Measurements from ENCODE around the gene SENP8. TPM values are rescaled to one million over a fixed set of nuclear protein-coding genes. Genes with fewer than 3 reads are reported as not detected.

Gene SENP8
- total RNA-seq, 1 donor from 2014 or later, result 6.5 TPM

DNA sequence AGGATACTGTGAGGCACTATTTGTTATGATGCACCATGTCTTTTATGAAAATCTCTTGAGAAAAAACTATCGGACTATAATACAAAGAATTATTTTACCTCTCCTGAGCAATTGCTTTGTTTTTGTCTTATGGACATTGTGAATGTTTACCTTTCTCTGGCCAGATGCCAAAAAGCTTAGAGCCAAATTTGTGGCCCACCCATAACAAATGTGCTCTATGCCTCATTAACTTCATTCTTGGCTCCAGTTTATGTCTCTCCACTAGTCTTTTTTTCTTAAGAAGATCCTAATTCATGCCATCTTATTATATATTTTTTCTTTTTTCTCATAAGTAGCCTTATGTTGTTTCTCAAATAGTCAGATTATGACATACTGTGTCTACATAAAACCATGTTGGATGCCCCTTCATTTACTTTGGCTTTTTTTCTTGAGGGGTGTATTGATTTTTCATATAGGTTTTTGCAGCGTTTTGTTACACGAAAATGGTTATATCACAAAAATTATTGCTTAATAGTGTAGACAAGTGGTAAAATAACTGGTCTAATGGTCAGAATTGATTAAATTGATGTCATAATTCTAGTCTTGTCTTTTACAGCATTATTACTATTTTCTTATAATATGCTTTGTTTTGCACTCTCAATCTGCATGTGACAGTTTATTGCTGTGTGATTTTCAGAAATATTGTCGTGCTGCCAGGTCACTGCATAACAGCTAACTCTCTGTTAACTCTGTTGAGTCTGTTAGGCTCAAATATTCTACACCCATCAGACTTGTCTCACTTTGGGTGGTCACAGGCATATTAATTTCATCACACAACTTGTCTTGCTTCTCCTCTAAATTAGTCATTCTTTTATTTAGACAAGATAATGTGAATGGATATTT is 18.2 kb downstream of the SENP8 start:
- H3K9me3 ChIP-seq (replicated peaks), result no peaks in the 10 kb centered on the region
- no peak overlapping the region for H3K27ac ChIP-seq (replicated peaks)
- TF ChIP-seq, protein P1, sequence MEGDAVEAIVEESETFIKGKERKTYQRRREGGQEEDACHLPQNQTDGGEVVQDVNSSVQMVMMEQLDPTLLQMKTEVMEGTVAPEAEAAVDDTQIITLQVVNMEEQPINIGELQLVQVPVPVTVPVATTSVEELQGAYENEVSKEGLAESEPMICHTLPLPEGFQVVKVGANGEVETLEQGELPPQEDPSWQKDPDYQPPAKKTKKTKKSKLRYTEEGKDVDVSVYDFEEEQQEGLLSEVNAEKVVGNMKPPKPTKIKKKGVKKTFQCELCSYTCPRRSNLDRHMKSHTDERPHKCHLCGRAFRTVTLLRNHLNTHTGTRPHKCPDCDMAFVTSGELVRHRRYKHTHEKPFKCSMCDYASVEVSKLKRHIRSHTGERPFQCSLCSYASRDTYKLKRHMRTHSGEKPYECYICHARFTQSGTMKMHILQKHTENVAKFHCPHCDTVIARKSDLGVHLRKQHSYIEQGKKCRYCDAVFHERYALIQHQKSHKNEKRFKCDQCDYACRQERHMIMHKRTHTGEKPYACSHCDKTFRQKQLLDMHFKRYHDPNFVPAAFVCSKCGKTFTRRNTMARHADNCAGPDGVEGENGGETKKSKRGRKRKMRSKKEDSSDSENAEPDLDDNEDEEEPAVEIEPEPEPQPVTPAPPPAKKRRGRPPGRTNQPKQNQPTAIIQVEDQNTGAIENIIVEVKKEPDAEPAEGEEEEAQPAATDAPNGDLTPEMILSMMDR (IDR thresholded peaks at IDR 0.05; ENCODE audit: borderline replicate concordance), result no peak
- intact Hi-C loops (cut with micrococcal nuclease), result no loop called here
- H3K36me3 ChIP-seq, result no peaks in the 10 kb centered on the region
- no peak for DNase-seq
- H3K4me3 ChIP-seq, result no peak overlapping the region
- H3K27me3 ChIP-seq (ENCODE audit: low read depth), result no peaks in the 10 kb centered on the region
- H3K4me1 ChIP-seq, result peaks cover 31% of the 10 kb centered on the region

DNA sequence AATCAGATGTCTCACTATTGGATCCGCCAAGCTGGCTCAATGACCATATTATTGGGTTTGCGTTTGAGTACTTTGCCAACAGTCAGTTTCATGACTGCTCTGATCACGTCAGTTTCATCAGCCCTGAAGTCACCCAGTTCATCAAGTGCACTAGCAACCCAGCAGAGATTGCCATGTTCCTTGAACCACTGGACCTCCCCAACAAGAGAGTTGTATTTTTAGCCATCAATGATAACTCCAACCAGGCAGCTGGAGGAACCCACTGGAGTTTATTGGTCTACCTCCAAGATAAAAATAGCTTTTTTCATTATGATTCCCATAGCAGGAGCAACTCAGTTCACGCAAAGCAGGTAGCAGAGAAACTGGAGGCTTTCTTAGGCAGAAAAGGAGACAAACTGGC is 21.5 kb downstream of the SENP8 start:
- H3K27ac ChIP-seq (replicated peaks), result peak overlapping the region; percentile 81
- TF ChIP-seq, protein P1 (IDR thresholded peaks at IDR 0.05; ENCODE audit: borderline replicate concordance), result no peak
- no peaks in the 10 kb centered on the region for H3K36me3 ChIP-seq

DNA sequence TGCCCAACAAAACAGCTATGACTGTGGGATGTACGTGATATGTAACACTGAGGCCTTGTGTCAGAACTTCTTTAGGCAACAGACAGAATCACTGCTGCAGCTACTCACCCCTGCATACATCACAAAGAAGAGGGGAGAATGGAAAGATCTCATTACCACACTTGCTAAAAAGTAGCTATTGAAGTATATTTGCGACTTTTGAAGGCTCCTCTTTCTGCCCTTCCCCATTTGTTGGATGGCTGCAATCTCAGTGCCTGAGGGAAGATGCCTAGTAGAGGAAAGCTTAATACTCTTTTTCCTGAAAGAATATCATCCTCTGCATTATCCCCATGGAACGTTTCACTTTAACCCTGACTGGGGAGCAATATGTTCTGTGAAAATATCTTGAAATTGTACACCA is 21.9 kb downstream of the SENP8 start:
- Histone ChIP-seq H3K27ac (replicated peaks) (peak overlapping the region; percentile 81), H3K36me3 (no peaks in the 10 kb centered on the region), H3K27me3 (ENCODE audit: low read depth) (no peaks in the 10 kb centered on the region), H3K4me1 (peaks cover 39% of the 10 kb centered on the region), H3K9me3 (replicated peaks) (no peaks in the 10 kb centered on the region), H3K4me3 (peak overlapping the region; percentile 18)
- intact Hi-C loops (cut with micrococcal nuclease), result no loop called here
- no peak for DNase-seq
- TF ChIP-seq, protein P1 (IDR thresholded peaks at IDR 0.05; ENCODE audit: borderline replicate concordance), result no peak

More for the DNA sequence above, 21.5 kb downstream of the SENP8 start:
- no peak for DNase-seq
- intact Hi-C loops (cut with micrococcal nuclease), result no loop called here
- Histone ChIP-seq H3K4me1 (peaks cover 39% of the 10 kb centered on the region), H3K27me3 (ENCODE audit: low read depth) (no peaks in the 10 kb centered on the region), H3K4me3 (peak overlapping the region; percentile 18), H3K9me3 (replicated peaks) (no peaks in the 10 kb centered on the region)

DNA sequence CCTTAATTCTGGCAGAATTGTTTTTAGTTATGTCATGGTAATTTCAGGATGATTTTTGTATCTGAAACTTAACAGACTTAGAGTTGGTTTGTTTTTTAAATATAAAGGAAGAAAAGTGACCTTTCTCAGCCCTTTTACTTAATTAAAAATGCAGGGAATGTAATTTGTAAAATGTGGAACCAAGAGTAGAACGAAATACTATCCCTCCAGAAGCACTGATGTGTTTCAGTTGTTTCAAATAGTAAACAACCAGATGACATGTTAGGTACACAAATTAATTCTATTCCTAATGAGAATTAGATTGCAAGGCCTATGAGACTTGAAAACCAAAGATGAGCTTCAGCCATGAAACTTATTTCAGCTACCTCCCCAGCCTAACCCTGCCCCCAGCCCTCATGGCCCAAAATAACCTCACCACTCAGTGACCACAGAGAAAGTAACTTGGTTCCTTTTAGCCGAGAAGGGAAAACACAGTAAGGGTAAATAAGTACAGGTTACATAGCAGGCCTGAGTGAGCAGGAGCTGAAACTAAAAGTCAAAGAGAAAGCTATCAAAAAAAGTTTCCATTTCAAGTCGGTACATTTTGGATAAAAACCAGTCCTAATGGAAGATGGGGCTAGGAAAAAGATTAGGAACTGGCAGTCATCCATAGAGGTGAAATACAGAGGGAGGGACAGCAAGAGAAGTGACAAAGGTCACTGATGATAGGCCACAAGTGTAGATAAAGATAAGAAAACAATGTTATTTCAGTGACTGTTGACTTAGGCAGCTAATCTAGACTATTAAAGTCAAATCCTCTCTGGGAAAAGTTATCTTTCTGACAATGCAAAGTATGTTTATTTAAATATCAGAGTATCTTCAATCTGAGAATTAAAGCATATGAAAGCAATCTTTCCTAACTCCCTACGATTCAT is 23.2 kb downstream of the SENP8 start:
- no peaks in the 10 kb centered on the region for H3K27me3 ChIP-seq (ENCODE audit: low read depth)
- no peaks in the 10 kb centered on the region for H3K36me3 ChIP-seq
- intact Hi-C loops (cut with micrococcal nuclease), result no loop called here
- H3K9me3 ChIP-seq (replicated peaks), result no peaks in the 10 kb centered on the region
- H3K4me1 ChIP-seq, result peaks cover 43% of the 10 kb centered on the region
- no peak for DNase-seq
- TF ChIP-seq, protein P1 (IDR thresholded peaks at IDR 0.05; ENCODE audit: borderline replicate concordance), result no peak
- peak overlapping the region; percentile 1 for H3K4me3 ChIP-seq
- peak overlapping the region; percentile 81 for H3K27ac ChIP-seq (replicated peaks)

DNA sequence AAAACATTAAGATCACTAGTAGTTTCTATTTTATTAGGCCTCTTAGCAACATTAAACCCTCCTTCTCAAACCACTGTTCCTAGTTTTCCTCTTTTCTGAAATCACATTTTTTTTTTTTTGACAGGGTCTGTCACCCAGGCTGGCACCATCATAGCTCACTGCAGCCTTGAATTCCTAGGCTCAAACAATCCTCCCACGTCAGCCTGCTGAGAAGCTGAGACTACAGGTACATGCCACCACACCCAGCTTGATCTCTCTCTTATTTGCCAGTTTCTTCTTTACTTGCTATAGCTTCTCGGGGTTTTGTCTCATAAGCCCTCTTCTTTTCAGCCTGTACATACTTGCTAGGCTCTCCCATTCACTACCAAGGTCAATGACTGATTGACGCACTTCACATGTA is 28.0 kb downstream of the SENP8 start:
- TF ChIP-seq, protein P1 (IDR thresholded peaks at IDR 0.05; ENCODE audit: borderline replicate concordance), result no peak
- no peak overlapping the region for H3K27ac ChIP-seq (replicated peaks)
- no peaks in the 10 kb centered on the region for H3K9me3 ChIP-seq (replicated peaks)
- no peak overlapping the region for H3K4me3 ChIP-seq
- H3K27me3 ChIP-seq (ENCODE audit: low read depth), result no peaks in the 10 kb centered on the region
- no peak for DNase-seq
- H3K36me3 ChIP-seq, result no peaks in the 10 kb centered on the region
- peaks cover 18% of the 10 kb centered on the region for H3K4me1 ChIP-seq
- intact Hi-C loops (cut with micrococcal nuclease), result no loop called here

Measured in left ventricle myocardium inferior (tissue), 1 donor.